ENCODE data around the gene RBM12.

- TF ChIP-seq CTCF (conservative IDR thresholded peaks at IDR 0.05; ENCODE audit: low read length) = no peak
- no peak for TF ChIP-seq EZH2phosphoT487 (IDR thresholded peaks at IDR 0.05; ENCODE audit: borderline replicate concordance, low read depth, low read length)
Observed at GRCh38 chr20:35620818-35621559, 43.7 kb downstream of the RBM12 start.

All from OCI-LY7 (cell line).